Endothelial cell of umbilical vein (primary cell): ENCODE measurements around the gene TNS1. TPM values are rescaled to one million over a fixed set of nuclear protein-coding genes. Genes with fewer than 3 reads are reported as not detected.

Source experiments
- BruUV-seq: library from RNA; stranded (reverse); fragments of 400-500 nt; replicated peaks from 2 replicates; lab custom pipeline; 2021; lab: Mats Ljungman, UMichigan
- CTCF ChIA-PET: fragments of 300-600, 350-600 bp; sonication (Branson Sonifier 250); formaldehyde crosslinking; loops from one replicate; lab custom pipeline; 2021; ENCODE audit warnings: antibody characterized with exemption, inconsistent platforms; lab: Charles Lee
- POLR2A ChIA-PET: fragments of 300-600, 350-600 bp; sonication (Branson Sonifier 250); formaldehyde crosslinking; loops from one replicate; lab custom pipeline; 2021; ENCODE audit warnings: antibody characterized with exemption, inconsistent platforms; lab: Charles Lee
- DNase-seq: peaks from one replicate; pipeline ENCODE4 v3.0.0-alpha.2; 2011; ENCODE audit warnings: low read depth, low spot score
- FAIRE-seq: peaks from 2 replicates; lab custom pipeline; 2011; peaks lifted over from hg19 to GRCh38; lab: Jason Lieb, UNC
- H2AFZ ChIP-seq: 2 replicates; pipeline ENCODE4 v1.6.0; 2012; ENCODE audit warnings: low read depth, low read length, control low read depth, inconsistent platforms
- H3K27ac ChIP-seq: 2 replicates; pipeline ENCODE4 v1.5.1; 2011; ENCODE audit warnings: low read depth, mild to moderate bottlenecking, control low read depth, low read length, moderate library complexity; ENCODE audit not compliant: insufficient read depth
- H3K27me3 ChIP-seq, 2 experiments: 2 replicates each; pipeline versions ENCODE4 v1.6.0 to v1.6.1; 2011; ENCODE audit warnings: low read length in 2 of 2, mixed read lengths in 1 of 2; ENCODE audit not compliant: control insufficient read depth in 2 of 2, insufficient read depth in 2 of 2
- H3K36me3 ChIP-seq, 2 experiments: 2 replicates in 1 of 2; 3 replicates in 1 of 2; pipeline ENCODE4 v1.5.1; 2011; ENCODE audit warnings: low read length in 2 of 2, mild to moderate bottlenecking in 1 of 2, moderate library complexity in 1 of 2; ENCODE audit not compliant: control insufficient read depth in 2 of 2, insufficient read depth in 2 of 2; ENCODE audit errors: extremely low read depth in 1 of 2
- H3K4me1 ChIP-seq: 3 replicates; pipeline ENCODE4 v1.5.1; 2011; ENCODE audit warnings: mild to moderate bottlenecking, low read length; ENCODE audit not compliant: control insufficient read depth, insufficient read depth; ENCODE audit errors: extremely low read depth
- H3K4me2 ChIP-seq: 2 replicates; pipeline ENCODE4 v1.6.1; 2011; ENCODE audit warnings: low read length, control low read depth, mixed read lengths; ENCODE audit not compliant: insufficient read depth
- H3K4me3 ChIP-seq, 3 experiments: fragments of 200-600 bp in 1 of 3; sonication (generic), shearing (Covaris generic) in 1 of 3; replicated peaks in 1 of 3; 2 replicates each; pipeline ENCODE4 v1.5.1; 2011 to 2016; ENCODE audit warnings: control low read depth in 3 of 3, low read length in 3 of 3, mild to moderate bottlenecking in 2 of 3, inconsistent platforms in 1 of 3, low read depth in 1 of 3, moderate library complexity in 1 of 3; ENCODE audit not compliant: insufficient read depth in 1 of 3
- H3K79me2 ChIP-seq: 2 replicates; pipeline ENCODE4 v1.6.0; 2012; ENCODE audit warnings: low read length, inconsistent platforms; ENCODE audit not compliant: control insufficient read depth, insufficient read depth
- H3K9ac ChIP-seq: replicated peaks from 2 replicates; pipeline ENCODE3; 2011; ENCODE audit warnings: low read length, control low read depth; ENCODE audit not compliant: insufficient read depth; ENCODE audit errors: extremely low read depth
- H3K9me1 ChIP-seq: replicated peaks from 3 replicates; pipeline ENCODE4 v1.6.0; 2011; ENCODE audit warnings: mild to moderate bottlenecking, low read length; ENCODE audit not compliant: control insufficient read depth, insufficient read depth; ENCODE audit errors: extremely low read depth
- H3K9me3 ChIP-seq: replicated peaks from 2 replicates; pipeline ENCODE4 v1.5.1; 2012; ENCODE audit warnings: low read length, inconsistent platforms; ENCODE audit not compliant: control insufficient read depth, insufficient read depth
- H4K20me1 ChIP-seq: replicated peaks from 2 replicates; pipeline ENCODE3; 2011; ENCODE audit warnings: mild to moderate bottlenecking, low read length; ENCODE audit not compliant: control insufficient read depth, insufficient read depth; ENCODE audit errors: extremely low read depth
- EZH2 ChIP-seq: IDR thresholded peaks from 2 replicates; pipeline ENCODE4 v1.6.1; 2012; ENCODE audit warnings: borderline replicate concordance, low read depth, mild to moderate bottlenecking, moderate library complexity, low read length, inconsistent platforms; ENCODE audit not compliant: severe bottlenecking
- FOS ChIP-seq: IDR thresholded peaks from 2 replicates; pipeline ENCODE4 v1.6.1; 2011; ENCODE audit warnings: mild to moderate bottlenecking, low read length, moderate library complexity, borderline replicate concordance; ENCODE audit not compliant: insufficient read depth
- GATA2 ChIP-seq: IDR thresholded peaks from 2 replicates; pipeline ENCODE4 v1.7.0; 2011; ENCODE audit warnings: low read depth, mild to moderate bottlenecking, moderate library complexity, mixed read lengths, low read length; ENCODE audit not compliant: insufficient read length, insufficient read depth
- JUN ChIP-seq: IDR thresholded peaks from 2 replicates; pipeline ENCODE4 v1.6.1; 2011; ENCODE audit warnings: borderline replicate concordance, low read depth; ENCODE audit not compliant: insufficient read length, insufficient read depth
- MYC ChIP-seq: IDR thresholded peaks from one replicate; pipeline ENCODE4 v1.6.1; 2011; ENCODE audit warnings: mild to moderate bottlenecking, low read depth, low read length
- POLR2A ChIP-seq: IDR thresholded peaks from 2 replicates; pipeline ENCODE4 v1.6.1; 2012; ENCODE audit warnings: low read depth, mild to moderate bottlenecking, control low read depth, low read length
- POLR2AphosphoS5 ChIP-seq: IDR thresholded peaks from 2 replicates; pipeline ENCODE4 v1.6.1; 2012; ENCODE audit warnings: low read depth, mild to moderate bottlenecking, control low read depth, low read length, moderate library complexity; ENCODE audit not compliant: insufficient read depth
- dilution Hi-C: fragments of 300-500 bp; cut with MboI; formaldehyde crosslinking; loops from one replicate; pipeline ENCODE4 v1.15.0; 2019; ENCODE audit warnings: low sequenced_read_pairs; ENCODE audit not compliant: extremely low pct_ligation_motif_present
- intact Hi-C: fragments of 100-400 bp; cut with micrococcal nuclease; formaldehyde crosslinking; loops from one replicate; pipeline ENCODE4 v1.10.0; 2022
- polyA plus RNA-seq, 4 experiments: library from polyadenylated mRNA; depleted of rRNA in 3 of 4; stranded (reverse) in 3 of 4; unstranded in 1 of 4; fragments of >200 nt; gene quantifications; 2 replicates each; pipeline versions ENCODE4 v1.2.1 to v1.2.3, GENCODE V29; 2011 to 2012; ENCODE audit warnings: missing spikeins in 1 of 4
- total RNA-seq: library from RNA; stranded (reverse); gene quantifications from 2 replicates; pipeline ENCODE4 v1.2.3, GENCODE V29; 2021
- TF ChIP-seq, protein P1 (sequence below): IDR thresholded peaks from 2 replicates; pipeline ENCODE4 v1.6.1; 2011; ENCODE audit not compliant: insufficient read depth, insufficient read length
- TF ChIP-seq, protein P2 (sequence below), 2 donors: IDR thresholded peaks; 1 replicate in 1 of 2; 2 replicates in 1 of 2; pipeline ENCODE4 v1.5.1; 2011; ENCODE audit warnings: low read length in 2 of 2, mild to moderate bottlenecking in 2 of 2, moderate library complexity in 2 of 2, control low read depth in 1 of 2, inconsistent platforms in 1 of 2, low read depth in 1 of 2; ENCODE audit not compliant: insufficient read depth in 1 of 2; ENCODE audit errors: extremely low read depth in 1 of 2

Gene TNS1
- total and polyA plus RNA-seq, 2 donors (not counting 3 experiments of a cell fraction or from before 2014, with no cell fraction given) = 11.0 to 52.1 TPM

- ChIA-PET CTCF (interaction anchor here (5.3 to 7.8 kb wide), 2 partner anchors 37 to 243 kb away, joined by 35 to 341 read pairs; no protein-coding TSS in a partner anchor), POLR2A (no interaction called here)
- no peak overlapping the region for H2AFZ ChIP-seq
- H3K79me2 ChIP-seq = no peaks in the 10 kb centered on the region
- TF ChIP-seq POLR2A (no peak), FOS (no peak), POLR2AphosphoS5 (no peak), JUN (no peak), MYC (no peak), EZH2 (no peak), GATA2 (no peak)
- TF ChIP-seq, protein P1, sequence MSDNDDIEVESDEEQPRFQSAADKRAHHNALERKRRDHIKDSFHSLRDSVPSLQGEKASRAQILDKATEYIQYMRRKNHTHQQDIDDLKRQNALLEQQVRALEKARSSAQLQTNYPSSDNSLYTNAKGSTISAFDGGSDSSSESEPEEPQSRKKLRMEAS = no peak
- TF ChIP-seq, protein P2, sequence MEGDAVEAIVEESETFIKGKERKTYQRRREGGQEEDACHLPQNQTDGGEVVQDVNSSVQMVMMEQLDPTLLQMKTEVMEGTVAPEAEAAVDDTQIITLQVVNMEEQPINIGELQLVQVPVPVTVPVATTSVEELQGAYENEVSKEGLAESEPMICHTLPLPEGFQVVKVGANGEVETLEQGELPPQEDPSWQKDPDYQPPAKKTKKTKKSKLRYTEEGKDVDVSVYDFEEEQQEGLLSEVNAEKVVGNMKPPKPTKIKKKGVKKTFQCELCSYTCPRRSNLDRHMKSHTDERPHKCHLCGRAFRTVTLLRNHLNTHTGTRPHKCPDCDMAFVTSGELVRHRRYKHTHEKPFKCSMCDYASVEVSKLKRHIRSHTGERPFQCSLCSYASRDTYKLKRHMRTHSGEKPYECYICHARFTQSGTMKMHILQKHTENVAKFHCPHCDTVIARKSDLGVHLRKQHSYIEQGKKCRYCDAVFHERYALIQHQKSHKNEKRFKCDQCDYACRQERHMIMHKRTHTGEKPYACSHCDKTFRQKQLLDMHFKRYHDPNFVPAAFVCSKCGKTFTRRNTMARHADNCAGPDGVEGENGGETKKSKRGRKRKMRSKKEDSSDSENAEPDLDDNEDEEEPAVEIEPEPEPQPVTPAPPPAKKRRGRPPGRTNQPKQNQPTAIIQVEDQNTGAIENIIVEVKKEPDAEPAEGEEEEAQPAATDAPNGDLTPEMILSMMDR (IDR thresholded peaks at IDR 0.05; ENCODE audit: extremely low read depth in 1 of 2, insufficient read depth in 1 of 2, low read depth in 1 of 2, low read length in 2 of 2) = no peak
- H3K9me3 ChIP-seq = no peaks in the 10 kb centered on the region
- no peaks in the 10 kb centered on the region for H3K4me1 ChIP-seq
- H3K4me2 ChIP-seq = no peak overlapping the region
- intact Hi-C loops (no loop called here), dilution Hi-C loops (no loop called here)
- H3K4me3 ChIP-seq = no peak overlapping the region
- H3K27me3 ChIP-seq = peaks cover 13 to 23% of the 10 kb centered on the region in 2 experiments
- H3K36me3 ChIP-seq = no peaks in the 10 kb centered on the region
- no peak for FAIRE-seq
- H3K27ac ChIP-seq = no peak overlapping the region
- no TSS peak for BruUV-seq
- DNase-seq = no peak
- no peaks in the 10 kb centered on the region for H4K20me1 ChIP-seq
- H3K9me1 ChIP-seq = no peaks in the 10 kb centered on the region
- no peak overlapping the region for H3K9ac ChIP-seq
These were observed 29.0 kb upstream of the TNS1 start for GRCh38 chr2:218031771-218032257.
